ENCODE measurements around the gene RPS21.

The RPS21 gene

GRCh38 chr20:62371588-62372041 is 15.3 kb upstream of the RPS21 start:
- TF ChIP-seq CTCF (IDR thresholded peaks at IDR 0.05) (no peak), ZFX (IDR thresholded peaks at IDR 0.05; ENCODE audit: borderline replicate concordance) (no peak)

GRCh38 chr20:62372042-62372993 is 14.6 kb upstream of the RPS21 start:
- TF ChIP-seq ZFX (IDR thresholded peaks at IDR 0.05; ENCODE audit: borderline replicate concordance) (no peak), CTCF (IDR thresholded peaks at IDR 0.05) (no peak)

More at GRCh38 chr20:62371588-62372041, 15.3 kb upstream of the RPS21 start:
- H3K27ac ChIP-seq, result no peak overlapping the region

GRCh38 chr20:62373631-62374179 is 13.2 kb upstream of the RPS21 start:
- H3K27ac ChIP-seq, result 0 out of 2 replicates have a peak overlapping the region, but pooled peaks have one; percentile 18

More at GRCh38 chr20:62372042-62372993, 14.6 kb upstream of the RPS21 start:
- no peak overlapping the region for H3K27ac ChIP-seq

GRCh38 chr20:62374331-62375152 is 12.4 kb upstream of the RPS21 start:
- H3K27ac ChIP-seq, result peak overlapping the region; percentile 18; the same call in 1 of the 2 replicates
- TF ChIP-seq CTCF (IDR thresholded peaks at IDR 0.05) (no peak), ZFX (IDR thresholded peaks at IDR 0.05; ENCODE audit: borderline replicate concordance) (no peak)

GRCh38 chr20:62376112-62377063 is 10.5 kb upstream of the RPS21 start:
- TF ChIP-seq ZFX (IDR thresholded peaks at IDR 0.05; ENCODE audit: borderline replicate concordance) (no peak), CTCF (IDR thresholded peaks at IDR 0.05) (no peak)
- no peak overlapping the region for H3K27ac ChIP-seq

GRCh38 chr20:62377064-62377461 is 9.8 kb upstream of the RPS21 start:
- no peak for TF ChIP-seq CTCF (IDR thresholded peaks at IDR 0.05)
- no peak for TF ChIP-seq ZFX (IDR thresholded peaks at IDR 0.05; ENCODE audit: borderline replicate concordance)
- no peak overlapping the region for H3K27ac ChIP-seq
